Stomach smooth muscle (tissue), 2 donors: Measurements from ENCODE around the gene CCL13.

Source experiments
- H3K27ac ChIP-seq: one replicate; pipeline ENCODE4 v1.7.0; 2013; ENCODE audit warnings: mild to moderate bottlenecking, low read length, inconsistent platforms
- H3K27me3 ChIP-seq, 2 donors: one replicate each; pipeline ENCODE4 v1.7.0; 2013; ENCODE audit warnings: low read length in 2 of 2; ENCODE audit not compliant: insufficient read depth in 2 of 2, control insufficient read depth in 1 of 2
- H3K36me3 ChIP-seq, 2 donors: one replicate each; pipeline ENCODE4 v1.7.0; 2013; ENCODE audit warnings: low read length in 2 of 2; ENCODE audit not compliant: control insufficient read depth in 2 of 2, insufficient read depth in 2 of 2
- H3K4me1 ChIP-seq: one replicate; pipeline ENCODE4 v1.7.0; 2013; ENCODE audit warnings: low read length; ENCODE audit not compliant: control insufficient read depth, insufficient read depth
- H3K4me3 ChIP-seq, 2 donors: one replicate each; pipeline ENCODE4 v1.7.0; 2013; ENCODE audit warnings: low read length in 2 of 2
- H3K9ac ChIP-seq, 2 donors: one replicate each; pipeline ENCODE4 v1.7.0; 2013; ENCODE audit warnings: low read length in 2 of 2, mild to moderate bottlenecking in 1 of 2
- H3K9me3 ChIP-seq, 2 donors: one replicate each; pipeline ENCODE4 v1.7.0; 2013; ENCODE audit warnings: low read length in 2 of 2; ENCODE audit not compliant: control insufficient read depth in 2 of 2
- donor health status: healthy.
- donor health status: Pancreatic carcinoma.

The CCL13 gene

GRCh38 chr17:34384271-34384670, 28.0 kb downstream of the CCL13 start:
- Histone ChIP-seq H3K27ac (no peak overlapping the region), H3K4me3 (no peak overlapping the region), H3K9me3 (no peaks in the 10 kb centered on the region), H3K36me3 (no peaks in the 10 kb centered on the region), H3K27me3 (peaks cover 4 to 6% of the 10 kb centered on the region in 2 donors), H3K4me1 (peaks cover 3% of the 10 kb centered on the region), H3K9ac (no peak overlapping the region)

GRCh38 chr17:34384822-34385605, 28.7 kb downstream of the CCL13 start:
- Histone ChIP-seq H3K27ac (no peak overlapping the region), H3K4me1 (peaks cover 3% of the 10 kb centered on the region), H3K9me3 (no peaks in the 10 kb centered on the region), H3K9ac (no peak overlapping the region), H3K27me3 (peaks cover 0 to 7% of the 10 kb centered on the region in 2 donors), H3K4me3 (no peak overlapping the region), H3K36me3 (no peaks in the 10 kb centered on the region)

- H3K9ac ChIP-seq: no peak overlapping the region
- H3K9me3 ChIP-seq: no peaks in the 10 kb centered on the region
- peaks cover 3% of the 10 kb centered on the region for H3K4me1 ChIP-seq
- no peaks in the 10 kb centered on the region for H3K36me3 ChIP-seq
- no peak overlapping the region for H3K4me3 ChIP-seq
- H3K27me3 ChIP-seq: peaks cover 0 to 5% of the 10 kb centered on the region in 2 donors
- H3K27ac ChIP-seq: no peak overlapping the region
Measured at GRCh38 chr17:34386343-34386696, 30.0 kb downstream of the CCL13 start.

GRCh38 chr17:34386697-34387550, 30.6 kb downstream of the CCL13 start:
- H3K4me1 ChIP-seq: peaks cover 3% of the 10 kb centered on the region
- H3K27me3 ChIP-seq: peaks cover 0 to 5% of the 10 kb centered on the region in 2 donors
- no peaks in the 10 kb centered on the region for H3K9me3 ChIP-seq
- H3K4me3 ChIP-seq: no peak overlapping the region
- no peak overlapping the region for H3K9ac ChIP-seq
- no peaks in the 10 kb centered on the region for H3K36me3 ChIP-seq
- no peak overlapping the region for H3K27ac ChIP-seq

GRCh38 chr17:34387566-34387965, 31.3 kb downstream of the CCL13 start:
- Histone ChIP-seq H3K36me3 (no peaks in the 10 kb centered on the region), H3K27ac (no peak overlapping the region), H3K4me1 (peaks cover 3% of the 10 kb centered on the region), H3K9me3 (no peaks in the 10 kb centered on the region), H3K9ac (no peak overlapping the region), H3K27me3 (peaks cover 0 to 5% of the 10 kb centered on the region in 2 donors), H3K4me3 (no peak overlapping the region)

GRCh38 chr17:34389126-34389750, 33.0 kb downstream of the CCL13 start:
- Histone ChIP-seq H3K9ac (no peak overlapping the region), H3K4me1 (peaks cover 3% of the 10 kb centered on the region), H3K9me3 (no peaks in the 10 kb centered on the region), H3K27me3 (peaks cover 0 to 11% of the 10 kb centered on the region in 2 donors), H3K27ac (no peak overlapping the region), H3K4me3 (no peak overlapping the region), H3K36me3 (no peaks in the 10 kb centered on the region)

GRCh38 chr17:34390649-34391048, 34.4 kb downstream of the CCL13 start:
- H3K9ac ChIP-seq: no peak overlapping the region
- no peak overlapping the region for H3K27ac ChIP-seq
- H3K4me3 ChIP-seq: no peak overlapping the region
- peaks cover 0 to 11% of the 10 kb centered on the region in 2 donors for H3K27me3 ChIP-seq
- H3K4me1 ChIP-seq: peaks cover 3% of the 10 kb centered on the region
- H3K9me3 ChIP-seq: no peaks in the 10 kb centered on the region
- no peaks in the 10 kb centered on the region for H3K36me3 ChIP-seq

GRCh38 chr17:34391241-34391640, 35.0 kb downstream of the CCL13 start:
- Histone ChIP-seq H3K9me3 (no peaks in the 10 kb centered on the region), H3K9ac (no peak overlapping the region), H3K36me3 (no peaks in the 10 kb centered on the region), H3K4me1 (peaks cover 3% of the 10 kb centered on the region), H3K27me3 (peaks cover 0 to 8% of the 10 kb centered on the region in 2 donors), H3K4me3 (no peak overlapping the region), H3K27ac (no peak overlapping the region)

GRCh38 chr17:34393401-34393800, 37.1 kb downstream of the CCL13 start:
- no peak overlapping the region for H3K27ac ChIP-seq
- no peaks in the 10 kb centered on the region for H3K36me3 ChIP-seq
- H3K9me3 ChIP-seq: no peaks in the 10 kb centered on the region
- H3K4me3 ChIP-seq: no peak overlapping the region
- peaks cover 0 to 8% of the 10 kb centered on the region in 2 donors for H3K27me3 ChIP-seq
- H3K9ac ChIP-seq: no peak overlapping the region
- no peaks in the 10 kb centered on the region for H3K4me1 ChIP-seq

GRCh38 chr17:34397265-34397664, 41.0 kb downstream of the CCL13 start:
- H3K27ac ChIP-seq: no peak overlapping the region
- peaks cover 7% of the 10 kb centered on the region in 2 donors for H3K27me3 ChIP-seq
- no peaks in the 10 kb centered on the region for H3K9me3 ChIP-seq
- no peaks in the 10 kb centered on the region for H3K4me1 ChIP-seq
- H3K9ac ChIP-seq: no peak overlapping the region
- H3K36me3 ChIP-seq: no peaks in the 10 kb centered on the region
- no peak overlapping the region for H3K4me3 ChIP-seq
